HepG2 (cell line): ENCODE data around the gene SPRED2. TPM values are rescaled to one million over a fixed set of nuclear protein-coding genes. Genes with fewer than 3 reads are reported as not detected.
A peak's percentile ranks its signal among the peaks of the same experiment; 100 is the strongest.

Source experiments
- AKNA ChIP-seq: sonication (generic); formaldehyde crosslinking; IDR thresholded peaks from 2 replicates; pipeline ENCODE4 v1.4.0; 2020; ENCODE audit warnings: missing genetic modification reagents, borderline replicate concordance
- CAMTA2 ChIP-seq: sonication (generic); formaldehyde crosslinking; IDR thresholded peaks from 2 replicates; pipeline ENCODE4 v1.4.0; 2020; ENCODE audit warnings: mild to moderate bottlenecking, missing genetic modification reagents, borderline replicate concordance
- DDIT3 ChIP-seq: sonication (generic); formaldehyde crosslinking; IDR thresholded peaks from 2 replicates; pipeline ENCODE4 v1.4.0; 2020; ENCODE audit warnings: mild to moderate bottlenecking, missing genetic modification reagents
- E2F5 ChIP-seq: sonication (generic); formaldehyde crosslinking; conservative IDR thresholded peaks from 2 replicates; pipeline ENCODE4 v1.4.0; 2020; ENCODE audit warnings: missing genetic modification reagents
- EEA1 ChIP-seq: sonication (generic); formaldehyde crosslinking; IDR thresholded peaks from 2 replicates; pipeline ENCODE4 v1.5.1; 2020; ENCODE audit warnings: mild to moderate bottlenecking, missing genetic modification reagents, borderline replicate concordance
- FOSL2 ChIP-seq: sonication (generic); formaldehyde crosslinking; IDR thresholded peaks from 2 replicates; pipeline ENCODE4 v1.4.0; 2020; ENCODE audit warnings: missing genetic modification reagents
- FOXK1 ChIP-seq: sonication (generic); formaldehyde crosslinking; IDR thresholded peaks from 2 replicates; pipeline ENCODE4 v1.4.0; 2020; ENCODE audit warnings: low read depth, missing genetic modification reagents, borderline replicate concordance
- FOXP4 ChIP-seq: sonication (generic); formaldehyde crosslinking; IDR thresholded peaks from 2 replicates; pipeline ENCODE4 v1.4.0; 2020; ENCODE audit warnings: missing genetic modification reagents
- GATA4 ChIP-seq: sonication (generic); IDR thresholded peaks from 2 replicates; pipeline ENCODE4 v1.6.1; 2016; ENCODE audit warnings: antibody characterized with exemption, low read depth, borderline replicate concordance
- IRF2 ChIP-seq: IDR thresholded peaks from 2 replicates; pipeline ENCODE4 v1.6.1; 2018; ENCODE audit warnings: missing genetic modification reagents, missing compliant biosample characterization
- REST ChIP-seq, 2 experiments: IDR thresholded peaks; 2 replicates each; pipeline ENCODE4 v1.6.1; 2011 to 2012; ENCODE audit warnings: low read length in 2 of 2, borderline replicate concordance in 1 of 2, low read depth in 1 of 2, mild to moderate bottlenecking in 1 of 2, moderate library complexity in 1 of 2
- TCF7L2 ChIP-seq: IDR thresholded peaks from 2 replicates; pipeline ENCODE4 v1.6.1; 2011; ENCODE audit warnings: mild to moderate bottlenecking, low read depth, low read length, moderate library complexity
- TFDP2 ChIP-seq: sonication (generic); formaldehyde crosslinking; IDR thresholded peaks from 2 replicates; pipeline ENCODE4 v1.4.0; 2020; ENCODE audit warnings: missing genetic modification reagents
- ZNF564 ChIP-seq: sonication (generic); formaldehyde crosslinking; IDR thresholded peaks from 2 replicates; pipeline ENCODE4 v1.8.1; 2023; ENCODE audit warnings: mild to moderate bottlenecking, missing genetic modification reagents
- ZNF670 ChIP-seq: sonication (generic); formaldehyde crosslinking; IDR thresholded peaks from 2 replicates; pipeline ENCODE4 v1.8.0; 2022; ENCODE audit warnings: mild to moderate bottlenecking, missing genetic modification reagents, borderline replicate concordance
- polyA plus RNA-seq, 8 experiments: library from polyadenylated mRNA; depleted of rRNA in 3 of 8; stranded (reverse) in 7 of 8; unstranded in 1 of 8; fragments of >200 nt; fragmentation: Illumina TruSeq in 4 of 8; extraction: Trizol in 4 of 8; gene quantifications; 2 replicates each; pipeline versions ENCODE4 v1.2.1 to v1.2.3, GENCODE V29; 2011 to 2016; ENCODE audit warnings: low read depth in 4 of 8, missing spikeins in 1 of 8, mixed read lengths in 1 of 8; ENCODE audit not compliant: insufficient read depth in 1 of 8
- total RNA-seq, 5 experiments: library from RNA; depleted of rRNA; stranded (reverse); fragments of >200 nt; fragmentation: Illumina TruSeq; extraction: Trizol; gene quantifications; 2 replicates each; pipeline ENCODE4 v1.2.3, GENCODE V29; 2016; ENCODE audit warnings: low read depth in 1 of 5

The SPRED2 gene
- total and polyA plus RNA-seq, 2 of the 13 experiments (the other 11 are each of a cell fraction or from before 2014, with no cell fraction given) = 13.0 to 37.0 TPM

- TF ChIP-seq DDIT3 (CRISPR knock-in tag) (no peak), TCF7L2 (no peak), FOXK1 (CRISPR knock-in tag) (peak; percentile 72), CAMTA2 (CRISPR knock-in tag) (0 out of 2 replicates have a peak, but pooled peaks have one; percentile 63), IRF2 (CRISPR knock-in tag) (peak; percentile 25; the same call in 1 of the 2 replicates), REST (IDR thresholded peaks at IDR 0.05; ENCODE audit: borderline replicate concordance in 1 of 2, low read depth in 1 of 2, low read length in 2 of 2) (no peak; a peak in 1 of 4 replicates), FOXP4 (peak; percentile 71), E2F5 (peak; percentile 95), ZNF564 (CRISPR knock-in tag) (peak; percentile 82; the same call in 1 of the 2 replicates), TFDP2 (peak; percentile 69), EEA1 (CRISPR knock-in tag) (no peak), ZNF670 (peak; percentile 84; the same call in 1 of the 2 replicates), FOSL2 (CRISPR knock-in tag) (peak; percentile 65), GATA4 (no peak; the same call in 1 of the 2 replicates), AKNA (no peak)
Measured at GRCh38 chr2:65435625-65436168, 3.3 kb upstream of the SPRED2 start (continued).
